Stimulated activated CD8-positive, alpha-beta memory T cell treated with anti-CD3 and anti-CD28 coated beads, Interleukin-7, amount 100 ng/mL, for 24 hours (primary cell): ENCODE data around the gene RAB24.
"Not testable (repeated sequence)": the region's sequence is repeated elsewhere in the genome, so short reads cannot be mapped to it uniquely, and the experiment has no call there.

Experiments
- DNase-seq: peaks from one replicate; pipeline ENCODE4 v3.0.0-alpha.2; 2020; ENCODE audit warnings: low read depth

The RAB24 gene

GRCh38 chr5:177303121-177303924 is at the start of gene RAB24, which contains the start of gene PRELID1:
RAB24 (minus strand) TSS chr5:177303719; CDS start chr5:177303288, 431 bp downstream.
PRELID1 (plus strand) TSS chr5:177303799; CDS start chr5:177303986, 187 bp downstream.
- peak; percentile 84 for DNase-seq

DNA sequence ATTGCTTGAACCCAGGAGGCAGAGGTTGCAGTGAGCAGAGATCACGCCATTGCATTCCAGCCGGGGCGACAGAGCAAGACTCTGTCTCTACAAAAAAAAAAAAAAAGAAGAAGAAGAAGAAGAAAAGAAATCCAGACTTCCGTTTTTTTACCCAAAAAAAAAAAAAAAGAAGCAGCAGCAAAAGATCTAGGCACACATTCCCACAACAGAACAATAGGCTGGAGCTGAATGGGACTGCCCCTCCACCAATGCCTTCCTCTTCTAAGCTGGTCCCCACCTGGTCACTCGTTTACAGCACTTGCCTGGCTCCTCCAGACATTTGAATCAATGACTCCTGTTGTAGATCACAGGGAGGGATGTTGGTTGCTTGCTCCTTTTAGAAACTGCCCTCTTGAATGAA is 49.6 kb upstream of the RAB24 start:
- no peak for DNase-seq

- DNase-seq, result peak; percentile 69
Observed at GRCh38 chr5:177351392-177352329, 48.1 kb upstream of the RAB24 start, which contains the start of gene LMAN2. LMAN2 (minus strand) TSS chr5:177351668; CDS start chr5:177351647, 21 bp downstream.

GRCh38 chr5:177350776-177351391 is 47.4 kb upstream of the RAB24 start:
- no peak for DNase-seq

DNA sequence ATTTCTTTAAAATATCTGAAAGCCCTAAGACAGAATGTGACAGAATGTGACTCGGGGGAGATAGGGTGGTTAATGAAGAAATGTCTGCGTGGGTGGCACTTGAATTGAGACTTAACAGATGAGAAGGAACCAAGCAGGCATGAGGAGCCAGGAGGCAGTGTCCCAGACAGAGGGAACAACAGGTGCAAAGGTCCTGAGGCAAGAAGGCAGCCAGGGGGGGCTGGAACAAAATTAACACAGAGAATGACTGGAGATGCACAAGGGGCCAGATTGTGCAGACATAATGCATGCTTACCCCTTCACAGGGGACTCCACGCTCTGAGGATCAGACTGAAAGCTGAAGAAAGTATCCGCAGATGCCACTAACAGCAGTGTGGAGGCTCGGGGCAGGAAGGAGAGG is 46.2 kb upstream of the RAB24 start:
- DNase-seq, result no peak

GRCh38 chr5:177349362-177349647 is 45.8 kb upstream of the RAB24 start:
- DNase-seq, result no peak

DNA sequence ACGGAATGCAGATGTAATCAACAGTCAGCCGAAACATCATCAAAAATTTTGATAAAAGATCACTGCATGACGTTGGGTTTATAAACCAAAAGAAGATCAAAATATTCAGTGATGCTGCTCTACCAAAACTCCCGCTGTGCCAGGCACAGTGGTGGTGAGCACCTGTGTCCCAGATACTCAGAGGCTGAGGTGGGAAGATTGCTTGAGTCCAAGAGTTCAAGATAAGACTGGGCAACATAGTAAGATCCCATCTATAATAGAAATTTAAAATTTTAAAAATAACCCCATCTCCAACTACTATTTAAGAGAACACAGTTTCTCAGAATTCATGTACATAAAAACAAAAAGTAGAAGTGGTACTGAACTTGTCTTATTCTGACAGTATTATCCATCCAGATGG is 44.2 kb upstream of the RAB24 start:
- DNase-seq, result no peak

DNA sequence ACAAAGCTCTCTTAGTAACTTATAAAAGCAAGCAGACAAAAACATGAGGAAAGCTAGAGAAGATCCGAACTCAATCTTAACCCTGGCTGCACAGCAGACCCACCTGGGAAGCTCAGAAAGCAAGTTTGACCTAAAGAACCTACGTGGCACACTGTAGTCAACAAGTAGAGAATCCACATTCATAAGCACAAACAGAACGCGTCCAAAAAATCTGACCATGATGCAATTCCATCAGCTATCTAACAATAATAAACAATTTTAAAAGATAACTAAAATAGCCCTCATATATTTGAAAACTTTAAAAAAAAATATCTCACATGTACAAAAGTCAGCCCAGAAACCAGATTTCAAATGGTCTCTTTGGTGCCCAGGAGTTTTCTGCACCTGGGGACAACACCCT is 43.3 kb upstream of the RAB24 start:
- no peak for DNase-seq

GRCh38 chr5:177344891-177345290 is 41.4 kb upstream of the RAB24 start:
- no peak for DNase-seq

DNA sequence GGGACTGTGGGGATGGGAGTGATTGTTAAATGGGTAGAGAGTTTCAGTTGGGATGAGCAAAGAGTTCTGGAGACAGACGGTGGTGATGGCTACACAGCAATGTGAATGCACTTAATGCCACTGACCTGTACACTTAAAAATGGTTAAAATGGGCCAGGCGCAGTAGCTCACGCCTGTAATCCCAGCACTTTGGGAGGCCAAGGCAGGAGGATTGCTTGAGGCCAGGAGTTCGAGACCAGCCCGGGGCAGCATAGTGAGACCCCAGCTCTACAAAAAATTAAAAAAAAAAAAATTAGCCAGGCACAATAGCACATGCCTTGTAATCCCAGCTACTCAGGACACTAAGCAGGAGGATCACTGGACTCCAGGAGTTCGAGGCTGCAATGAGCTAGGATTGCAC is 40.3 kb upstream of the RAB24 start:
- DNase-seq, result no peak

GRCh38 chr5:177343000-177343399 is 39.5 kb upstream of the RAB24 start:
- DNase-seq, result not testable (repeated sequence)

GRCh38 chr5:177339107-177339638 is 35.7 kb upstream of the RAB24 start:
- no peak for DNase-seq

DNA sequence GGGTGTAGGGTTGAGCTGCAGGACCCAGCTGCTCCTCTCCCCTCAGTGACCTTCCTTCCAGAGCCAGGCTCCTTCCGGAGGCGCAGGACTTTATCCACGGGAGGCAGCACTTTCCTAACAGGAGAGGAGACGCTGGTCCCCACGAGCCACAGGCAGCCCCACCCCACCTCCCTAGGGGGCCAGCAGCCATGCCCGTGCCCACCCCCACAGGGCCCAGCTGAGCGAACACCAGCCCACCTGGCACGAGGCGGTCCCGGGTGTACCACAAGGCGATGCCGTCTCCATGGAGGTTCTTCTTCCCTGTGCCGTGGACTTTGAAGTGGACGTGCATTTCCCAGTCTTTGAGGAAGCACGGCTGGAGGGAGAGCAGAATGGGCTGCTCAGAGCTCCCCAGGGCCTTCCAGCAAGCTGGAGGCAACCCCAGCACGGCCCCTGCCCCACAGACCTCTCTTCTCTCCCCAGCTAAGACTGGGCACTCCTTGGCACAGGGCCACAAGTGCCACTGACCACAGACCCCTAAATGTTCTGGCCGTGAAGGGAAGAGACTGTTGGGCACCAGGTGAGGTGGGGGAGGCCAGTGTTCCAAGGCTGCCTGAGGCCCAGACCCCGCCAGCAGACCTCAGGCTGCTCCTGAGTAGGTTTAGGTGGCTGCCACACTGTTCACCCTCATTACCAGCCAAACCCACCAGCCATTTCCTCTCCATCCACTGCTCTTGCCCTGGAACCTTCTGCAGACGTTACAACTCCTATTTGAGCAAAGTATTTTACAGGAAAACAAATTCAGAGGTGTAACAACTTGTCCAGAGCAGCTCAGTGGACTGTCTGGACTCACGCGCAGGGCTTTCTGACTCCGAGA is 35.0 kb upstream of the RAB24 start:
- DNase-seq, result no peak

DNA sequence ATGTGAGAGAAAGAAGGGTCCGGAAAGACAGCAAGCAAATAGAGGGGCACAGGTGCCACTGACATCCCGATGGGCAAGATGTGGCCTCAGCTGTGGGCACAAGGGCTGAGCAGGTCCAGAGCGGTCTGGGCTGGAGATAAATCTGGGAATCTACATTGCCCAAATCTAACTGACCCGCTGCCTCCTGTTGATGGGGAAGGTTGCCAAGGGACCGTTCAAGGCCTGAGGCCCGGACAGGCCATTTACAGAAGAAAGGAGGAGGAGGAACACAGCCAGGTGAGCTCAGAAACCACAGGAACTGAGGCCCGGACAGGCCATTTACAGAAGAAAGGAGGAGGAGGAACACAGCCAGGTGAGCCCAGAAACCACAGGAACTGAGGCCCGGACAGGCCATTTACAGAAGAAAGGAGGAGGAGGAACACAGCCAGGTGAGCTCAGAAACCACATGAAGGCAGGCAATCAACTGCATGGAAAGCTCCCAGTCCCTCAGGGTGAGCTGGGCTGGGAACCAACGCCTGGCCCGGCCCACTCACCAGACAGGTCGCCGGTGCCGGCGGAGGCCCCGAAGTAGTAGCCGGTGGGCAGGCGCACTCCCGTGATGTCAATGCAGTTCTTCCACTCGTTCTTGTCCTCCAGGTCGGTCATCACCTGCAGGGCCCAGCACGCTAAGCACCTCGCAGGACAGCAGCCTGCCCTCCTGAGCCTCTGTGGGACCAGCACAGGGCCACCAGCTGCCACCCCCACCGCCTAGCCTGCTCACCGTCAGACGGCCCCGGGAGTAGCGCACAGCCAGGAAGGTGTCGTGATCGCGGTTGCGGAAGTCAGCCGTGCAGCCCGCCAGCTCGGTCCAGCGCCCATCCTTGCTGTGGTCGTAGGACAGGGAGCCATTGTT is 33.3 kb upstream of the RAB24 start:
- DNase-seq, result no peak

- no peak for DNase-seq
Observed at GRCh38 chr5:177336112-177336511, 32.6 kb upstream of the RAB24 start.

DNA sequence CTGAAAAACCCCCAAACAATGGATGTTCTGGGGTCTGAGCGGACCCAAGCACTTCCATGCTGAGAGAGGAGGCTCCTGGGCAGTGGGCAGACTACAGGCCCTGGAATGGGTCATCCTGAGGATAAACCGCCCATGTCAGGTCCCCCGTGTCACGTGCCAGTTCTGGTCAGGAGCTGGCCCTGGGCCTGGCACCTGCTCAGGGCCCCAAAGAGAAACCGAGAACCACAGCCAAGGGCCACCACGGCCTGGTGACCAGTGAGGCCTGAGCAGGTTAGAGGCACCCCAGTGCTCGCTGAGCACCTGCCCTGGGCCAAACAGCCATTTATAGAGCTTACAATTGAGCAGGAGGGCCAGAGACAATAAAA is 32.2 kb upstream of the RAB24 start:
- no peak for DNase-seq

- no peak for DNase-seq
Observed at GRCh38 chr5:177334781-177335700, 31.5 kb upstream of the RAB24 start.

- no peak for DNase-seq
Observed at GRCh38 chr5:177334155-177334551, 30.6 kb upstream of the RAB24 start.

DNA sequence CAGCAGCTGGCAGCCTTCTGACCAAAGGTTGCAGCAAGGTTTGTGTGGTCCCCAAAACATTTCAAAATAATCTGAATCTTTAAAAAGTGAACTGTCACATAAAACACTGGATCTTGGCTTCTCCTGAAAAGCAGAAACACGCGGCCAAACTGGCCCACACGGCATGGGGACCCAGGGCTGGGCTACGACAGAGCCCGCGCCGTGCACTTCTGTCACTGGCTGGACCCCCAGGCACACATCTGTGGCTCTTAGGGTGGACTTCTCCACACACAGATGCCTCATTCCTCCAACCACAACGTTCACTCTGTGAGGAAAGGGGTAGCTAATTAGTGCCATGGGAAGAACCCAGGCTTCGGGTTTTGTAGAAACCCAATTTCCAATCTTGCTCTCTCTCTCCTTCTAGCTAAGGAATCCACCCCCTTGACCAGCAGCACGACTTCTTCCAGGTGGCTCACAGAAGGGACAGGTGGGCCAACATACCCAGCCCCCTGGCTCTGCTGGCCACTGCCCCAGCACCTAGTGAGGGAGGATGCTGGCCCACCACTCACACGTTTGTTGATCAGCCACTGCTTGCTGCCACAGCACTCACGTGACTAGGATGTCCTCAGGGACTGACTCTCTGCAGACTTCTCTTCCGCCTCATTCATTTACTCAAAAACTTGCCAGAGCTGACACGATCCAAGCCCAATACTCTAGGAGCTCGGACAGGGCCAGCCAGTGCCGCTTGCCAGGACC is 30.1 kb upstream of the RAB24 start:
- DNase-seq, result no peak
